ENCODE data around the gene NFKBIE.

The NFKBIE gene

DNA sequence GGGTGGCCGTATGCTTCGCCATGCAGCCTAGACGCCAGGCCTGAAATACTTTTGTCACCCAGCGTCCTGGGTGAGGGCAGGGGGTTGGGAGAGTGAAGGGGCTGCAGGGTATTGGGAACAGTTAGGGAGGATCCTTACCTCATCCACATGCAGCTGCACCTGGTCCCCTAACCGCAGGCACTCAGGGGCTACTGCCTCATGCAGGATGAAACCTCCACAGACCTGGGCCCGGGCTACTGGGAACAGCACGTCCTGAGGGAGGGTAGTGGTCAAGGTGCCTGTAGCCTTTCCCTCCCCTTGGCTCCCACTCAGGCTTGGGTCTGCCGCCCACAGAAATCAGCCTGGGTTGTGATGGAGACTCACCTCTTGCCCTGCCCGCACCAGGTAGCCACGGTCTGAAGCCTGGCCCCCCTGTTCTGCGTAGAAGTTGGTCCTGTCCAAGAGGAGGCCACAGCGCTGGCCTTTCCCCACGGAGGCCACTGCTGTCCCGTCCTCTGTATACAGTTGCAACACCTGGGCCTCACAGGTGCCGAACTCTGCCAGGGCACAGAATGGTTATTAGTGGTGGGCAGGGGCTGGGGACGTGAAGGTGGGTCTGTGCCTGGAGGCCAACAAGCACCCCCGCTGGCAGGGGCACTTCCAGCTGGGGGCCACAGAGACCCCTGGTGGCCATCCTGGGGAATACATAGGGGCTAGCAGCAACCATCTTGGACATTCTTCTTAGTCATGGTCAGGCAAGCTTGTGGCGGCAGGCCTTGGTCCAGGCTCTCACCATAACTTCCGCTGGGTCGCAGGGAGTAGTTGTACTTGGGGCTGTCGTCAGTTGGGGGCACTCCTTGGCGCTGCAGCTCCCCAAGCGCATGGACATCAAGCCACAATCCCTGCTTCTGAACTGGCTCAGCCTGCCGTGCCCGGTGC lies 39.2 kb upstream of the NFKBIE start:
- Histone ChIP-seq H2BK15ac (ENCODE audit: low read depth, poor library complexity, severe bottlenecking) (no peak overlapping the region), H2BK12ac (ENCODE audit: low read length in 2 of 2) (no peak overlapping the region), H2AK5ac (ENCODE audit: low read length, severe bottlenecking) (no peak overlapping the region), H3K4me3 (ENCODE audit: insufficient read depth in 1 of 2, low read depth in 1 of 2, low read length in 2 of 2) (no peak overlapping the region), H3K14ac (ENCODE audit: low read length in 2 of 2) (no peak overlapping the region), H4K8ac (ENCODE audit: low read length) (peak overlapping the region; percentile 20), H2BK5ac (ENCODE audit: low read depth, low read length, poor library complexity, severe bottlenecking) (no peak overlapping the region), H3K4me1 (ENCODE audit: control insufficient read depth, insufficient read depth, low read depth, low read length) (peaks cover 3% of the 10 kb centered on the region), H3K36me3 (ENCODE audit: control insufficient read depth in 1 of 2, insufficient read depth in 2 of 2, low read depth in 1 of 2, low read length in 2 of 2) (peaks cover 85 to 86% of the 10 kb centered on the region in 2 experiments), H3K9ac (ENCODE audit: low read length) (no peak overlapping the region), H3K27me3 (ENCODE audit: control insufficient read depth in 1 of 2, insufficient read depth in 1 of 2, low read length in 2 of 2) (no peaks in the 10 kb centered on the region), H3K9me3 (ENCODE audit: control insufficient read depth, low read length) (no peaks in the 10 kb centered on the region), H2AFZ (ENCODE audit: low read depth, low read length) (no peak overlapping the region), H3K18ac (ENCODE audit: low read depth in 1 of 2, low read length in 2 of 2) (no peak overlapping the region), H3K79me1 (replicated peaks; ENCODE audit: low read length, poor library complexity, severe bottlenecking) (peaks cover 2% of the 10 kb centered on the region), H2BK120ac (ENCODE audit: low read depth, low read length) (no peak overlapping the region), H3K27ac (ENCODE audit: low read length, poor library complexity, severe bottlenecking) (no peak overlapping the region), H3K4me2 (ENCODE audit: low read length, poor library complexity, severe bottlenecking) (no peak overlapping the region), H4K91ac (ENCODE audit: low read length) (no peak overlapping the region), H3K4ac (ENCODE audit: low read depth in 1 of 2, low read length in 2 of 2) (no peak overlapping the region), H3K23ac (ENCODE audit: low read length in 2 of 2) (no peak overlapping the region)
- DNase-seq = peak; percentile 51
- 87% methylated on average over 21 of the region's 25 CpGs for WGBS

DNA sequence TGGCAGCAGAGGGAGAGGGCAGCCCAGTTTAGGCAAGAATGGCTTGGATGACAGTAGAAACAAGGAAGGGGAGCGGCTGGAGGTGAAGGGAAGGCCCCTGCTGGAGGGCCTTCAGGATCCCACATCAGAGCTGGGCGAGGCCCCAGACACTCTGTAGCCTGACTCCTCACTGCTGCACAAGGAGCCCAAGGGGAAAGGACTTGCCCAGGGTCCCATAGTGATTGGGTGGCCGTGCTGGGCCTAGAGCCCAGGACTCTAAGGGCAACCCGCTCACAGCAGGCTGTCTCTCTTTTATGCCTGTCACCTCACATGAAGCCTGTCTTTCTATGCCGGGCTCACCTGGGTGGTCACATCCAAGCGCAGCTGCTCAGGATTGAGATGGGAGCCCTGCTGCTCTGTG lies 38.5 kb upstream of the NFKBIE start:
- H3K27me3 ChIP-seq (ENCODE audit: control insufficient read depth in 1 of 2, insufficient read depth in 1 of 2, low read length in 2 of 2) = peaks cover 3 to 6% of the 10 kb centered on the region in 2 experiments
- H4K91ac ChIP-seq (ENCODE audit: low read length) = no peak overlapping the region
- no peak overlapping the region for H3K4me3 ChIP-seq (ENCODE audit: insufficient read depth in 1 of 2, low read depth in 1 of 2, low read length in 2 of 2)
- no peak overlapping the region for H3K27ac ChIP-seq (ENCODE audit: low read length, poor library complexity, severe bottlenecking)
- no peak overlapping the region for H2BK12ac ChIP-seq (ENCODE audit: low read length in 2 of 2)
- no peak overlapping the region for H2BK15ac ChIP-seq (ENCODE audit: low read depth, poor library complexity, severe bottlenecking)
- no peak overlapping the region for H3K4me2 ChIP-seq (ENCODE audit: low read length, poor library complexity, severe bottlenecking)
- no peaks in the 10 kb centered on the region for H3K79me1 ChIP-seq (replicated peaks; ENCODE audit: low read length, poor library complexity, severe bottlenecking)
- no peak overlapping the region for H2BK5ac ChIP-seq (ENCODE audit: low read depth, low read length, poor library complexity, severe bottlenecking)
- no peak overlapping the region for H4K8ac ChIP-seq (ENCODE audit: low read length)
- no peak overlapping the region for H3K23ac ChIP-seq (ENCODE audit: low read length in 2 of 2)
- H2AK5ac ChIP-seq (ENCODE audit: low read length, severe bottlenecking) = no peak overlapping the region
- WGBS = over 99% methylated on average over 6 of the region's 6 CpGs
- H2BK120ac ChIP-seq (ENCODE audit: low read depth, low read length) = no peak overlapping the region
- no peak for DNase-seq
- H3K14ac ChIP-seq (ENCODE audit: low read length in 2 of 2) = no peak overlapping the region
- no peak overlapping the region for H3K18ac ChIP-seq (ENCODE audit: low read depth in 1 of 2, low read length in 2 of 2)
- no peak overlapping the region for H3K4ac ChIP-seq (ENCODE audit: low read depth in 1 of 2, low read length in 2 of 2)
- no peak overlapping the region for H3K9ac ChIP-seq (ENCODE audit: low read length)
- H3K4me1 ChIP-seq (ENCODE audit: control insufficient read depth, insufficient read depth, low read depth, low read length) = no peaks in the 10 kb centered on the region
- no peak overlapping the region for H2AFZ ChIP-seq (ENCODE audit: low read depth, low read length)
- peaks cover 79 to 80% of the 10 kb centered on the region in 2 experiments for H3K36me3 ChIP-seq (ENCODE audit: control insufficient read depth in 1 of 2, insufficient read depth in 2 of 2, low read depth in 1 of 2, low read length in 2 of 2)
- H3K9me3 ChIP-seq (ENCODE audit: control insufficient read depth, low read length) = no peaks in the 10 kb centered on the region

DNA sequence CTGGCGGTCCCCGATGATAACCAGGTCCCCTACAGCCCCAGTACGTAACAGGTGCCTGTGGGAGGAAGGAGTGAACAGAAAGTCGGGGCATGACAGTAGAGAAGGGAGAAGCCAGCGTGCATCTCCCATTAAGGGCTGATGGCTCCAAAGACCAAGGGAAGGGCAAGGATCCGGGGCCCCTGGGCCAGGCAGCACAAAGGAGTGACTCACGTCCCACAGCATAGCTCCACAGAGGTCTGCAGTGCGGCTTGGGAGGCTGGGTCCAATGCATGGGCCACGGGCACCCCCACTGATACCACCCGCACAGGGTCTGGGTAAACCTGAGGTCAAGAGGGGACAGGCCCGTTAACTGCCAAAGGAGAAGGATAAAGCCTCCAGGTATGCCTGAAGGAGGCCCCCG lies 37.5 kb upstream of the NFKBIE start:
- Histone ChIP-seq H2AFZ (ENCODE audit: low read depth, low read length) (no peak overlapping the region), H3K4me1 (ENCODE audit: control insufficient read depth, insufficient read depth, low read depth, low read length) (peaks cover 3% of the 10 kb centered on the region), H3K23ac (ENCODE audit: low read length in 2 of 2) (no peak overlapping the region), H2BK12ac (ENCODE audit: low read length in 2 of 2) (no peak overlapping the region), H3K9ac (ENCODE audit: low read length) (no peak overlapping the region), H3K27ac (ENCODE audit: low read length, poor library complexity, severe bottlenecking) (no peak overlapping the region), H3K14ac (ENCODE audit: low read length in 2 of 2) (no peak overlapping the region), H2AK5ac (ENCODE audit: low read length, severe bottlenecking) (no peak overlapping the region), H3K4me3 (ENCODE audit: insufficient read depth in 1 of 2, low read depth in 1 of 2, low read length in 2 of 2) (no peak overlapping the region), H3K4ac (ENCODE audit: low read depth in 1 of 2, low read length in 2 of 2) (no peak overlapping the region), H3K27me3 (ENCODE audit: control insufficient read depth in 1 of 2, insufficient read depth in 1 of 2, low read length in 2 of 2) (peaks cover 13 to 16% of the 10 kb centered on the region in 2 experiments), H3K4me2 (ENCODE audit: low read length, poor library complexity, severe bottlenecking) (no peak overlapping the region), H2BK15ac (ENCODE audit: low read depth, poor library complexity, severe bottlenecking) (no peak overlapping the region), H4K91ac (ENCODE audit: low read length) (no peak overlapping the region), H2BK5ac (ENCODE audit: low read depth, low read length, poor library complexity, severe bottlenecking) (no peak overlapping the region), H3K79me1 (replicated peaks; ENCODE audit: low read length, poor library complexity, severe bottlenecking) (no peaks in the 10 kb centered on the region), H3K9me3 (ENCODE audit: control insufficient read depth, low read length) (no peaks in the 10 kb centered on the region), H3K36me3 (ENCODE audit: control insufficient read depth in 1 of 2, insufficient read depth in 2 of 2, low read depth in 1 of 2, low read length in 2 of 2) (peaks cover 76 to 77% of the 10 kb centered on the region in 2 experiments), H3K18ac (ENCODE audit: low read depth in 1 of 2, low read length in 2 of 2) (no peak overlapping the region), H2BK120ac (ENCODE audit: low read depth, low read length) (no peak overlapping the region), H4K8ac (ENCODE audit: low read length) (no peak overlapping the region)
- DNase-seq = no peak
- 89% methylated on average over 11 of the region's 12 CpGs for WGBS

DNA sequence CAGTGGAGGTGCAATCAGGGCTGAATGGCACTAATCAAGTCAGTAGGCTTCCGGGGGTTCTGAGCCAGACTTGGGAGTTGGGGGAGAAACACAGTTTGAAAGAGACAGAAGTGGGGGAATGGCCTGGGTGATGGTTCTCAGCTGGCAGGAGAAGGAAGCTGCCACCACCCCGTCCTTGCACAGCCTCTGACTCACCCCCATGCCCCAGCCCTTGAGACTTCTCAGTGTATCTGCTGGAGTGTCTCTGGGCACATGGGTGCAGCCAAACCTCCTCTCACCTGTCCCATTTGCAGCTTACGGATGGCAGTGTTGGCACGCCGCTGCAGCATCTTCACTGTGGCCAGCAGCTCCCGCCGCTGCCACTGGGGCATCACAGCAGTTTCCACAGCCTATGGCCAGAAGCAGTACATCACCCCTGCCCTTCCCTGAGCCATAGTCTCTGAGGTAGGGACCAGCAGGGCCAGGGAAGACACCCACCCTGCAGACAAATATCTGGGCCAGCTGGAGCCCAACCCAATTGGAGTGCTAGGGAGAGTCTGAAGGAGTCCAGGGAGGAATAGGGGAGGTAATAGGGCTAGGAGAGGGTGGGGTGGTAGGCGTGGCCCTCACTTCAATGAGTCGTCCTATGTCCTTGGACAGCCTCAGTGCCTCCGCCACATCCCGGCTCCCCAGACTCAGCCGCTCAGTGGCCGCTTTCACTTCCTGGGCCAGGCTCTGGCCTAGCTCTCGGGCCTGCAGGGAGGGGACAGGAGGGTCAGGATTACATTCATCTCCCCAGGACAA lies 36.6 kb upstream of the NFKBIE start:
- DNase-seq = no peak
- H2BK12ac ChIP-seq (ENCODE audit: low read length in 2 of 2) = no peak overlapping the region
- H3K23ac ChIP-seq (ENCODE audit: low read length in 2 of 2) = no peak overlapping the region
- H2AFZ ChIP-seq (ENCODE audit: low read depth, low read length) = no peak overlapping the region
- WGBS = 95% methylated on average over 14 of the region's 14 CpGs
- no peak overlapping the region for H3K18ac ChIP-seq (ENCODE audit: low read depth in 1 of 2, low read length in 2 of 2)
- H3K27me3 ChIP-seq (ENCODE audit: control insufficient read depth in 1 of 2, insufficient read depth in 1 of 2, low read length in 2 of 2) = peaks cover 22% of the 10 kb centered on the region in 2 experiments
- no peak overlapping the region for H4K91ac ChIP-seq (ENCODE audit: low read length)
- H3K9ac ChIP-seq (ENCODE audit: low read length) = no peak overlapping the region
- no peak overlapping the region for H3K4ac ChIP-seq (ENCODE audit: low read depth in 1 of 2, low read length in 2 of 2)
- no peaks in the 10 kb centered on the region for H3K9me3 ChIP-seq (ENCODE audit: control insufficient read depth, low read length)
- no peak overlapping the region for H3K4me3 ChIP-seq (ENCODE audit: insufficient read depth in 1 of 2, low read depth in 1 of 2, low read length in 2 of 2)
- no peak overlapping the region for H2BK15ac ChIP-seq (ENCODE audit: low read depth, poor library complexity, severe bottlenecking)
- H3K4me1 ChIP-seq (ENCODE audit: control insufficient read depth, insufficient read depth, low read depth, low read length) = peaks cover 12% of the 10 kb centered on the region
- H4K8ac ChIP-seq (ENCODE audit: low read length) = no peak overlapping the region
- no peak overlapping the region for H3K4me2 ChIP-seq (ENCODE audit: low read length, poor library complexity, severe bottlenecking)
- no peak overlapping the region for H2BK120ac ChIP-seq (ENCODE audit: low read depth, low read length)
- no peaks in the 10 kb centered on the region for H3K79me1 ChIP-seq (replicated peaks; ENCODE audit: low read length, poor library complexity, severe bottlenecking)
- H3K27ac ChIP-seq (ENCODE audit: low read length, poor library complexity, severe bottlenecking) = no peak overlapping the region
- no peak overlapping the region for H2AK5ac ChIP-seq (ENCODE audit: low read length, severe bottlenecking)
- peaks cover 68 to 69% of the 10 kb centered on the region in 2 experiments for H3K36me3 ChIP-seq (ENCODE audit: control insufficient read depth in 1 of 2, insufficient read depth in 2 of 2, low read depth in 1 of 2, low read length in 2 of 2)
- no peak overlapping the region for H2BK5ac ChIP-seq (ENCODE audit: low read depth, low read length, poor library complexity, severe bottlenecking)
- no peak overlapping the region for H3K14ac ChIP-seq (ENCODE audit: low read length in 2 of 2)

Data from mesenchymal stem cell (in vitro differentiated cells and primary cell).